DMS79 (cell line): ENCODE results near the gene CALM3.

Experiments used
- DNase-seq: peaks from one replicate; lab custom pipeline; 2025; lab: John Stamatoyannopoulos, UW

CALM3 gene

DNA sequence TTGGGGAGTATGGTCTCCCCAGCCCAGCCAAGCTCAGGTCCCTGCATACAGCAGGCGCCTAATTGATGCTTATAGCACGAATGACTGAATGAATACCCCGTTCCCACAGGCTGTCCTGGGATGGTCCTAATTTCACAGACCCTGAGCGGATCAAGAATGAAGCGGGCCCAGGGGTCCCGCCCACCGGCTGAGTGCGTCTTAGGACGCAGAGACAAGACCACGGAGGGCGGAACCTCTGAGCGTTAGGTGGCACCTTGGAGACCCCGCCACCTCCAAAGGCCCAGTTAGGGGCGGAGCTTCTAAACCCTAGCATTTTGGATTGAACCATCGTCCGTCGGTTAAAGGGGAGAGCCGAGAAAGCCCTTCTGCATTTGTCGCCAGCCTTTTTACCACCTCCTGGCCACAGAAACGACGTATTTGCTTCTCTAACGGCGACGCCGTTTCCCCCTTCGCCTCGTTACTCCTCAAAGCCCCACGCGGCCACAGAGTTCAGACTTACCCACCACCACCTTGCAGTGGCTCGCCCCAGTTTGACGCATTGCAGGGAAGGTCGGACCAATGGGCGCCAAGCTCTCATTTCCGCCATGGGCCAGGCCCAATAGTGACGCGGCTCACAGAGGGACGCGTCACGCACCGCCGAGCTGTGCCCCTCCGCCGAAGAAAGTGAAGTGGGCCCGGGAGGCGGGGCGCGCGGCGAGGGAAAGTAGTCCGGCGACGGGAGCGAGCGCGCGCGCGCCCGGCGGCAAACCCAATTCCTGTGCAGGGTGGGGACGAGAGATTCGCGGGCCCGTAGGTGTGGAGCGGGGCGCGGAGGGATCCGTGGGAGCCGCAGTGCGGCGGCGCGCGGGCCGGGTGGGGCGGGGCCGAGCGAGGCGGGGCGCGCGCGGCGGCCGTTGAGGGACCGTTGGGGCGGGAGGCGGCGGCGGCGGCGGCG, 479 bp upstream of the CALM3 start:
- DNase-seq = peak; percentile 90

GRCh38 chr19:46602392-46603194, 1.5 kb downstream of the CALM3 start:
- no peak for DNase-seq

DNA sequence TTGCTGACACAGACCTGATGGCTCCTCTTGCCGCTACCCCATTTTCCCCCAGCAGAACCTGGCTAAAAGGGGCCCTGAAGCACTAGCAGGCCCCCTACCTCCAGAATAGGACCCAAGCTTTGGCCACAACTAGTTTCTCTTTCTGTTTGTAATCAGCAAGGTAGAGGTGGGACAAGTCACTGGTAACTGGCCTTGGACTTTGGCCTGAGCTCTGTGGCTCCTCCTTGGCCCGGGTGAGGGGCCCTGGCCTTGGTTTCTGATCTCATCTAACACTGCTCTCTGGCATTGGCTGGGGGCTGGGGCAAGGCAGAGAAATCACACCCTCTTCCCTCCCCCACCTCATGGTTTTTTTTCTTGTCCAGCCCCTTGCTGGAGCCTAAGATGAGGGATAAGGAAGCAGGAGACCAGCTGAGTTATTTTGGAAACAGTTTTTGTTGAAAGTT, 2.1 kb downstream of the CALM3 start:
- no peak for DNase-seq

- no peak for DNase-seq
Observed at GRCh38 chr19:46603752-46604231, 2.7 kb downstream of the CALM3 start.

DNA sequence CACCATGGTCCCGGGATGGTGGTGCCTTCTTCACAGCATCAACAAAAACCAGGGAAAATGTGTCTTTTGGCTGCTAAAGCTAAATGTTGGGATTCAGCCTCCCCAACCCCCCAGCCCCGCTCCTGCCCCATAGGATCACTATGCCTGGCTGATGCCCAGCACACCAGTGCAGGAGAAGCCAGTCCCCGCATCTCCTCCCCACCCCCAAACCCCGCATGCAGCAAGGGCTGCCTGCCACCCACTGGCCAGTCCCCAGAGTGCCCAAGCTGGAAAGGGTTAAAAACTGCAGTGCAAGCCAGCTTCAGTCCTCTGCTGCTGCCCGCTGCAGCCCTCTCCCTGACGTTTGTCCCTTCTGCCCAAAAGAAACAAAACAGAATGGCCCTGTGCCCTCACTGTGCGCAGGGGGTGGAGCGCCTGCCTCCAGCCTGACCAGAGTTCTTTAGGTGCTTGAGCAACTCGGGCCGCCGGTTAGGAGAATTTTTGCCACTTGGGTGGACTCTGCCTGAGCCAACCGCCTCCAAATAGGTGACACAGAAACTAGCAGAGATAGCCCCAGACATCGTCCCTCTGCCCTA, 3.7 kb downstream of the CALM3 start:
- DNase-seq = no peak

GRCh38 chr19:46605356-46605821, 4.3 kb downstream of the CALM3 start:
- DNase-seq = no peak

DNA sequence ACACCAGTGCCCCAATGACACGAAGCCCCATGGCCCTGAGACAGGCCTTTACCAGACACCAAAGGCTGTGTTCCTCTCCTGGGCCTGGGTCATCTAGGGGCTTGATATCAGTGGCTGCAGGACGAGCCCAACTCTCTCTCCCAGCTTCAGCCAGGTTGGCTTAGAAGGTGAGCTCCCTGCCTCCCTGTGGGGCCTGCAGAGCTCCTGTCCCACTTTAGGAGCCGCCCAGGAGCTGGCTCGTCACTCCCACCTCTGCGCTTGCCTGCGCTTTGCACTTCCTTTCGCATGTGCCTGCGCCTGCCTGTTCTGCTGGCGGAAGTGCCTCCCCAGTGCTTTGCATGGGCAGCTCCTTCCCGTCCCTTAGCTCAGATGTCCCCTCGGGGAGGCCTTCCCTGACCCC, 4.9 kb downstream of the CALM3 start:
- DNase-seq = no peak

GRCh38 chr19:46606681-46607447, 5.7 kb downstream of the CALM3 start:
- no peak for DNase-seq

- no peak for DNase-seq
Observed at GRCh38 chr19:46607448-46607841, 6.3 kb downstream of the CALM3 start.

GRCh38 chr19:46608178-46608577, 7.0 kb downstream of the CALM3 start:
- no peak for DNase-seq

DNA sequence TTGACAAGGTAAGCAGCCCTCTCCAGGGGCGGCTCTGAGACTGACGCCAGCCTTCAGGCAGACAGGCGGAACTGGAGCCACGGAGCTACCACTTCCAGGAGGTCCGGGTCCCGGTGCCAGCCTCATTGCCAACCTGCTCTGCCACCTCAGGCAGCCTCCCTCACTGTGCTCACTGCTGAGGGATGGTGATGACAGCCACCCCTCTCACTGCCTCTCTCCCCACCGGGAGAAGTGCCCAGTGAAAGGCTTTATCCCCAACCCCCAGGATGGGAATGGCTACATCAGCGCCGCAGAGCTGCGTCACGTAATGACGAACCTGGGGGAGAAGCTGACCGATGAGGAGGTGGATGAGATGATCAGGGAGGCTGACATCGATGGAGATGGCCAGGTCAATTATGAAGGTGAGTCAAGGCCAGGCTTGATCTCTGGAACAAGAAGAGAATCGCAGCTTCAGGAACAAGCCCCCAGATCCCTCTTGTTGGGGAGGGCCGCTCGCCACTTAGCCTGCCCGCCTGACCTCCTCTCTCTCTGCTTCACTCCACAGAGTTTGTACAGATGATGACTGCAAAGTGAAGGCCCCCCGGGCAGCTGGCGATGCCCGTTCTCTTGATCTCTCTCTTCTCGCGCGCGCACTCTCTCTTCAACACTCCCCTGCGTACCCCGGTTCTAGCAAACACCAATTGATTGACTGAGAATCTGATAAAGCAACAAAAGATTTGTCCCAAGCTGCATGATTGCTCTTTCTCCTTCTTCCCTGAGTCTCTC, 7.6 kb downstream of the CALM3 start:
- no peak for DNase-seq

DNA sequence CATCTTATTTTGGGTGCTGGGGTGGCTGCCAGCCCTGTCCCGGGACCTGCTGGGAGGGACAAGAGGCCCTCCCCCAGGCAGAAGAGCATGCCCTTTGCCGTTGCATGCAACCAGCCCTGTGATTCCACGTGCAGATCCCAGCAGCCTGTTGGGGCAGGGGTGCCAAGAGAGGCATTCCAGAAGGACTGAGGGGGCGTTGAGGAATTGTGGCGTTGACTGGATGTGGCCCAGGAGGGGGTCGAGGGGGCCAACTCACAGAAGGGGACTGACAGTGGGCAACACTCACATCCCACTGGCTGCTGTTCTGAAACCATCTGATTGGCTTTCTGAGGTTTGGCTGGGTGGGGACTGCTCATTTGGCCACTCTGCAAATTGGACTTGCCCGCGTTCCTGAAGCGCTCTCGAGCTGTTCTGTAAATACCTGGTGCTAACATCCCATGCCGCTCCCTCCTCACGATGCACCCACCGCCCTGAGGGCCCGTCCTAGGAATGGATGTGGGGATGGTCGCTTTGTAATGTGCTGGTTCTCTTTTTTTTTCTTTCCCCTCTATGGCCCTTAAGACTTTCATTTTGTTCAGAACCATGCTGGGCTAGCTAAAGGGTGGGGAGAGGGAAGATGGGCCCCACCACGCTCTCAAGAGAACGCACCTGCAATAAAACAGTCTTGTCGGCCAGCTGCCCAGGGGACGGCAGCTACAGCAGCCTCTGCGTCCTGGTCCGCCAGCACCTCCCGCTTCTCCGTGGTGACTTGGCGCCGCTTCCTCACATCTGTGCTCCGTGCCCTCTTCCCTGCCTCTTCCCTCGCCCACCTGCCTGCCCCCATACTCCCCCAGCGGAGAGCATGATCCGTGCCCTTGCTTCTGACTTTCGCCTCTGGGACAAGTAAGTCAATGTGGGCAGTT, 8.6 kb downstream of the CALM3 start:
- DNase-seq = no peak

DNA sequence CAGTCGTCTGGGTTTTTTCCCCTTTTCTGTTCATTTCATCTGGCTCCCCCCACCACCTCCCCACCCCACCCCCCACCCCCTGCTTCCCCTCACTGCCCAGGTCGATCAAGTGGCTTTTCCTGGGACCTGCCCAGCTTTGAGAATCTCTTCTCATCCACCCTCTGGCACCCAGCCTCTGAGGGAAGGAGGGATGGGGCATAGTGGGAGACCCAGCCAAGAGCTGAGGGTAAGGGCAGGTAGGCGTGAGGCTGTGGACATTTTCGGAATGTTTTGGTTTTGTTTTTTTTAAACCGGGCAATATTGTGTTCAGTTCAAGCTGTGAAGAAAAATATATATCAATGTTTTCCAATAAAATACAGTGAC, 9.3 kb downstream of the CALM3 start:
- no peak for DNase-seq

GRCh38 chr19:46610851-46611770, 10.0 kb downstream of the CALM3 start:
- no peak for DNase-seq

DNA sequence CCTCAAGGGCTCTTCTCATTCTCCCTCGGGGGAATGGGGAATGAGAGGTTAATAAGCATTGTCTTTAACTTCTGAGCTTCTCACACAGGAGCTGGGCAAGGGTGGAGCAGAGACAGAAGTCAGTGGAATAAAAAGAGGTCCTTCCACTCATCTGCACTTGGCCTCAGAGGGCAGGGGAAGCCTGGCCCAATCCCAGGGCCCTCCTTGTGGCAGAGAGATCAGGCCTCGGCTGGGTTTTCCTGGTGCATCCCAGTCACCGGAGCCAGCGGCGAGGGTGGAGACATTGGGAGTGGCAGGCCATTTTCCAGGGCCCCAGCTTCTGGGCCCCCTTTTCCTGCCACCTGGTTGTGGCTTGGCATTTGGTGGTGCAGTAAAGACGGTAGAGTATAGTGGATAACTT, 10.6 kb downstream of the CALM3 start:
- DNase-seq = no peak

DNA sequence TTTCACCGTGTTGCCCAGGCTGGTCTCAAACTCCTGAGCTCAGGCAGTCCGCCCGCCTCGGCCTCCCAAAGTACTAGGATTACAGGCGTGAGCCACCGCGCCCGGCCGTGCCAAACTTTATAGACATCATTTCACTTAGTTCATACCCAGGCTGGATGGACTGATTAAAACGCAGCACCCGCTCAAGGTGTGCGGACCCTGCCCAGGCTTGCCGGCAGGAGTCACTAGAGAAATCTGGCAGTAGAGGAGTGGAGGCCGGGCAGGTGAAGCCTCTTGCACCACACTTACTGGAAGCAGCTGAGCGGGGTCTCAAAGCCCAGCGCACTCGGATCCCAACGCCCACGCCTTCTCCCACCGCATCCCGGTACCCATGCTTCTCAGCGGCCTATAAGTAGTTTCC, 12.4 kb downstream of the CALM3 start:
- no peak for DNase-seq

- peak; percentile 38 for DNase-seq
Observed at GRCh38 chr19:46614114-46614722, 13.1 kb downstream of the CALM3 start.

DNA sequence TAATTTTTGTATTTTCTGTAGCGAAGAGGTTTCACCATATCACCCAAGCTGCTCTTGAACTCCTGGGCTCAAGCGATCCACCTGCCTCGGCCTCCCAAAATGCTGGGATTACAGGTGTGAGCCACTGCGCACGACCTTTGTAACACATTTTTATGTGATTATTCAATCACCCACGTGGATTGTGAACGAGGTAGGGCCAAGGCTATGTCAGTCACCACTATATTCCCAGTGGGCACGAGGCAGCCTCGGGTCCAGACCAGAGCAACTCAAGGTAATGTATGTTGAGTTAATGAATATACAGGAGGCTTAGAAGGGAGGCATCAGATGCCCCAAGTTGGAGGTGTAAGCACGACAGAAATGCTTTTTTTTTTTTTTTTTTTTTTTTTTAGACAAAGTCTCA, 14.8 kb downstream of the CALM3 start:
- no peak for DNase-seq
